Glutamatergic neuron (in vitro differentiated cells): ENCODE data around the gene GGN. TPM values are rescaled to one million over a fixed set of nuclear protein-coding genes. Genes with fewer than 3 reads are reported as not detected.

Experiments
- DNase-seq: peaks from one replicate; pipeline ENCODE4 v3.0.0; 2022
- H3K27ac Mint-ChIP-seq: one replicate; pipeline ENCODE4 v1.8.0; 2020; ENCODE audit warnings: mild to moderate bottlenecking, mixed read lengths, inconsistent platforms; ENCODE audit not compliant: unreplicated experiment
- H3K27me3 Mint-ChIP-seq: one replicate; pipeline ENCODE4 v1.8.0; 2020; ENCODE audit warnings: mild to moderate bottlenecking, moderate library complexity, mixed read lengths, inconsistent platforms; ENCODE audit not compliant: unreplicated experiment
- H3K36me3 Mint-ChIP-seq: one replicate; pipeline ENCODE4 v1.8.0; 2020; ENCODE audit warnings: mild to moderate bottlenecking, mixed read lengths, inconsistent platforms; ENCODE audit not compliant: unreplicated experiment
- H3K4me1 Mint-ChIP-seq: one replicate; pipeline ENCODE4 v1.8.0; 2020; ENCODE audit warnings: mild to moderate bottlenecking, low read depth, mixed read lengths, inconsistent platforms; ENCODE audit not compliant: unreplicated experiment
- H3K4me3 Mint-ChIP-seq: one replicate; pipeline ENCODE4 v1.8.0; 2020; ENCODE audit warnings: mild to moderate bottlenecking, mixed read lengths, inconsistent platforms; ENCODE audit not compliant: unreplicated experiment
- H3K9me3 Mint-ChIP-seq: one replicate; pipeline ENCODE4 v1.8.0; 2020; ENCODE audit warnings: mild to moderate bottlenecking, moderate library complexity, mixed read lengths, inconsistent platforms; ENCODE audit not compliant: unreplicated experiment
- total RNA-seq: library from RNA; stranded (reverse); fragmentation: NEBNext Ultra II Directional; extraction: Animal tissue kit (Norgen Biotek cat#: 25700); gene quantifications from one replicate; pipeline ENCODE4 v1.2.1, GENCODE V29; 2021; ENCODE audit not compliant: unreplicated experiment
- TF ChIP-seq, protein P1 (sequence below): fragments of 200-600 bp; sonication (generic); IDR thresholded peaks from one replicate; pipeline ENCODE4 v1.5.0; 2021; ENCODE audit not compliant: partially characterized antibody, unreplicated experiment

Gene GGN
- total RNA-seq, 1 donor from 2014 or later = 2.0 TPM

GRCh38 chr19:38359242-38360021, 28.4 kb downstream of the GGN start:
- TF ChIP-seq, protein P1, sequence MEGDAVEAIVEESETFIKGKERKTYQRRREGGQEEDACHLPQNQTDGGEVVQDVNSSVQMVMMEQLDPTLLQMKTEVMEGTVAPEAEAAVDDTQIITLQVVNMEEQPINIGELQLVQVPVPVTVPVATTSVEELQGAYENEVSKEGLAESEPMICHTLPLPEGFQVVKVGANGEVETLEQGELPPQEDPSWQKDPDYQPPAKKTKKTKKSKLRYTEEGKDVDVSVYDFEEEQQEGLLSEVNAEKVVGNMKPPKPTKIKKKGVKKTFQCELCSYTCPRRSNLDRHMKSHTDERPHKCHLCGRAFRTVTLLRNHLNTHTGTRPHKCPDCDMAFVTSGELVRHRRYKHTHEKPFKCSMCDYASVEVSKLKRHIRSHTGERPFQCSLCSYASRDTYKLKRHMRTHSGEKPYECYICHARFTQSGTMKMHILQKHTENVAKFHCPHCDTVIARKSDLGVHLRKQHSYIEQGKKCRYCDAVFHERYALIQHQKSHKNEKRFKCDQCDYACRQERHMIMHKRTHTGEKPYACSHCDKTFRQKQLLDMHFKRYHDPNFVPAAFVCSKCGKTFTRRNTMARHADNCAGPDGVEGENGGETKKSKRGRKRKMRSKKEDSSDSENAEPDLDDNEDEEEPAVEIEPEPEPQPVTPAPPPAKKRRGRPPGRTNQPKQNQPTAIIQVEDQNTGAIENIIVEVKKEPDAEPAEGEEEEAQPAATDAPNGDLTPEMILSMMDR = no peak
- DNase-seq = no peak
- Mint-ChIP-seq H3K27ac (peak overlapping the region; percentile 66), H3K27me3 (peaks cover 13% of the 10 kb centered on the region), H3K36me3 (peaks cover 4% of the 10 kb centered on the region), H3K4me3 (peak overlapping the region; percentile 71), H3K4me1 (peaks cover 7% of the 10 kb centered on the region), H3K9me3 (peaks cover 11% of the 10 kb centered on the region)

DNA sequence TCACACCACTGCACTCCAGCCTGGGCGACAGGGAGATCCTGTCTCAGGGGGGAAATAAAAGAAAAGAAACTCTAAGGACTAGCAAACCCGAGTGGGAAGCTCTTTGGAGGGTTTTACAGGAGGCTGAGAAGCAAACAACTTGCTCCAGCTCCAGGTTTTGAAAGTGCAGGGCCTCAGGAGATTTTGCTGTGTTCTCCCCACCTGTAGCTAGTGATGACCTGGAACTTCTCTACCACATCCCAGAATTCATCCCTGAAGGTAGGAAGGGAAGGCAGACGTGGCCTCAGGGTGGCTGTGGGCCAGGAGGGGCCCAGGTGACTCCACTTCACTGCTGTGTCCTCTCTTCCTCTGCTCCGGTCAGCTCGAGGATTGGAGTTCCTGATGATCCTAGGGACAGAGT, 29.8 kb downstream of the GGN start:
- peaks cover 4% of the 10 kb centered on the region for H3K36me3 Mint-ChIP-seq
- peaks cover 8% of the 10 kb centered on the region for H3K9me3 Mint-ChIP-seq
- no peak for DNase-seq
- peaks cover 15% of the 10 kb centered on the region for H3K27me3 Mint-ChIP-seq
- H3K4me1 Mint-ChIP-seq = peaks cover 12% of the 10 kb centered on the region
- TF ChIP-seq, protein P1 = no peak
- no peak overlapping the region for H3K27ac Mint-ChIP-seq
- H3K4me3 Mint-ChIP-seq = no peak overlapping the region

DNA sequence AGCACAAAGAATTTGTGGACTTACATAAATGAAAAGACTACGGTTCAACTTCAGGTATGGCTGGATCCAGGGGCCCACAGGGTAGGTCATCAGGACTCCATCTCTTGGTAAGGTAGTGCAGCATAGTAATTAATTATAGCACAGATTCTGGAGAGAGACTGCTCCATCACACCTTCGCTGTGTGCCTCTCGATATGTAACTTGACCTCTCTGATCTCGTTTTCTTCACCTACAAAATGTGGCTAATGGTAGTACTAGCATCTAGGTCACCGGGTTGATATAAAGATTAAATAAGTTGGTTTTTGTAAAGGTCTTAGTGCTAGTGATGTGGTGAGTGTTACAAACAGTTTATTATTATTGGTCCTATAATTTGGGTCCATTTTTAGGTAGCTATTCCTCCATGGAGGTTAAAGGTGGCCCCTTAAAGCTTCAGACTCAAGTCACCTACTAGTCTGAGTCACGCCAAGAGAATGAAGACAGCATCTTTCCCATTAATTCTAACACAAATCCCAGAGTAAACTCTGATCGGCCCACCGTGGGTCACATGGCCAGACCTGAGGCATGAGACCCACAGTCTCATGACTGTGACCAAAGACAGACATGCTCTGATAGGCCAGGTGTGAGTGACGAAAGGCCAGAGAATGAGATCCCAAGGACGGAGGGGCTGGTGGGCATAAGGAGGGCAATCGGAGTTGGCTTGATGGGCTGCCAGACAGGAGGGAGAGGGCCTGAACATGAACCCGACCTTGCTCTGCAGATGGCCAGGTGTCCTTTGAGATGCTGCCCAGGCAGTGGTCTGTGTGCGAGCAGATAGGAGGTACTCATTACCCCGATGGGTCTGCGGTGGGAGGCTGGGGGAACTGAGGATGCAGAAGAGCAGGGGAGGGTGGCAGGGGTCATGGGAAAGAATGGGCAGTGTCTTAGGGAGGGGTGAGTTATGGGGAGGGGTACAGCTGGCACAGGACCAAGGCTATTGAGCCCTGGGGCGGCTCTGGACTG, 31.8 kb downstream of the GGN start:
- Mint-ChIP-seq H3K27me3 (peaks cover 19% of the 10 kb centered on the region), H3K27ac (peak overlapping the region; percentile 72)

GRCh38 chr19:38352611-38353010, 35.2 kb downstream of the GGN start:
- peaks cover 13% of the 10 kb centered on the region for H3K27me3 Mint-ChIP-seq
- peaks cover 4% of the 10 kb centered on the region for H3K36me3 Mint-ChIP-seq
- peaks cover 9% of the 10 kb centered on the region for H3K9me3 Mint-ChIP-seq
- TF ChIP-seq, protein P1 = no peak
- peak overlapping the region; percentile 99 for H3K27ac Mint-ChIP-seq
- H3K4me1 Mint-ChIP-seq = peaks cover 14% of the 10 kb centered on the region
- H3K4me3 Mint-ChIP-seq = peak overlapping the region; percentile 58
- DNase-seq = peak; percentile 54

More for the DNA sequence above, 31.8 kb downstream of the GGN start:
- no peak for DNase-seq
- peaks cover 18% of the 10 kb centered on the region for H3K4me1 Mint-ChIP-seq
- peaks cover 4% of the 10 kb centered on the region for H3K36me3 Mint-ChIP-seq
- H3K4me3 Mint-ChIP-seq = no peak overlapping the region
- peaks cover 14% of the 10 kb centered on the region for H3K9me3 Mint-ChIP-seq
- TF ChIP-seq, protein P1 = no peak
